Pulmonary artery endothelial cell (primary cell): Measurements from ENCODE around the gene DHH. TPM values are rescaled to one million over a fixed set of nuclear protein-coding genes. Genes with fewer than 3 reads are reported as not detected.
"Not testable (repeated sequence)": the region's sequence is repeated elsewhere in the genome, so short reads cannot be mapped to it uniquely, and the experiment has no call there.

Source experiments
- DNase-seq: peaks from one replicate; pipeline ENCODE4 v3.0.0-alpha.2; 2011; ENCODE audit warnings: low read depth, low spot score
- total RNA-seq: library from RNA; depleted of rRNA; stranded (reverse); fragments of >200 nt; gene quantifications from 2 replicates; pipeline ENCODE4 v1.2.3, GENCODE V29; 2014

Gene DHH
- total RNA-seq, 1 donor from 2014 or later: 5.8 TPM

GRCh38 chr12:49070971-49071370 lies 23.6 kb downstream of the DHH start:
- DNase-seq: no peak

GRCh38 chr12:49069507-49070346 lies 24.9 kb downstream of the DHH start, which contains the start of gene RHEBL1:
TSS of gene RHEBL1 (minus strand) at chr12:49069979. CDS start at chr12:49069785, 194 bp downstream.
- DNase-seq: peak; percentile 88

- DNase-seq: no peak
Measured at GRCh38 chr12:49068879-49069506, 25.6 kb downstream of the DHH start.

GRCh38 chr12:49066120-49066519 lies 28.5 kb downstream of the DHH start:
- DNase-seq: no peak

- no peak for DNase-seq
Measured at GRCh38 chr12:49064767-49065152, 29.8 kb downstream of the DHH start.

GRCh38 chr12:49061916-49062315 lies 32.7 kb downstream of the DHH start:
- DNase-seq: not testable (repeated sequence)

GRCh38 chr12:49061157-49061650 lies 33.4 kb downstream of the DHH start:
- DNase-seq: no peak

DNA sequence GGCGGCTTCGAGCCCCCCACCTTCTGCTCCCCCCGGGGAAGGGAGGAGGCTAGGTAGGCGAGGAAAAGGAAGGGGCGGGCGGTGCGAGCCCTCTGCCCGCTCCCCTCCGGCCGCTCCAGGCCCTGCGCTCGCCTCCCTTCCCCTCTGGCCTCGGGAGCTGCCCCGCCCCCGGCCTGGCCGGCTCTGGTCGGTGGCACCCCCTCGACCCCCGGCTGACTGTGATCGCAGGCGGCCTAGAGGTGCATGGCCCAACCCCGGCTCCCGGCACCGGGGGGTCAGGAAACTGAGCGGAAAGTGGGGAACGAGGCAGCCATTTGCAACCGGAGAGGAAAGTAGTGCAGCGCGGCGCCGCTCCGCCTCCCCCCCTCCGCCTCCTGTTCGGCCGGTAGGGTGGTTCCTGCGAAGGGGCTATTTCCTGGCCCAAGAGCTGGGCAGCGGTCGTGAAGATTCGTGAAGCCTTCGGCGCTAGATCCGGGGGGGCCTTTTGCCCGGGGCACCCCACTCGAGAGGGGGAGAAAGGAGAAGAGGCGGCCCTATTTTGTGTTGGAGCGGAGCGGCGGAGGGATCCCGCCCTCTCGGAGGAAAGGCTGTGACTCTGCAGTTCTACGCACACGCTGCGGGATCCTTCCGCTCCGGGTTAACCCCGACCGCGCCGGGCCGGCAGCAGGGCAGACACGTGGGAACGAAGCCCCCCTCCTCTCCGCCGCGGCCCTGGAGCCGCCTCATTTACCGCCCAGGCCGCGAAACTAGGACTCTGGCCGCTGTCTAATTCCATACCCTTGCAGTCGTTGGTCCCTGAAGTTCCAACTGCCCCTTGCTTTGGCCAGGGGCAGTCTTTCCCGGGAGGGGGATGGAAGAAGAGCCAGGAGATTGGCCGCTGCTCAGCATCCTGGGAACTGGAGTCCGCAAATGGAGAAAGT lies 34.1 kb downstream of the DHH start, which contains the start of gene KMT2D:
Gene KMT2D (minus strand): TSS at position 558 of the 920 bp plus-strand sequence. CDS start 5,470 bp downstream, outside the sequence.
- DNase-seq: peak; percentile 88

- no peak for DNase-seq
Measured at GRCh38 chr12:49059299-49060171, 35.1 kb downstream of the DHH start.

DNA sequence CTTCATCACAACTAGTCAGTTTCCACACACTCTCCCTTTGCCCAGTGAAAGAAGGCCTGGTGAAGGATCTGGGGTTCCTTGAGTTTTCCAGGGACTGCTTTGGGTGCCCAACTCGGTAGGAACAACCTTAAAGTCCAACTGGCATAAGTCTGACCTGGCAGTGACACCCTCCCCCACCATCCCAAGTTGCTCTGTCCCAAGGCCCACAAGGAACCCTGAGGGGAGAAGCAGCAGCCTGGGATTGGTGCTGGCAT lies 35.6 kb downstream of the DHH start:
- no peak for DNase-seq

DNA sequence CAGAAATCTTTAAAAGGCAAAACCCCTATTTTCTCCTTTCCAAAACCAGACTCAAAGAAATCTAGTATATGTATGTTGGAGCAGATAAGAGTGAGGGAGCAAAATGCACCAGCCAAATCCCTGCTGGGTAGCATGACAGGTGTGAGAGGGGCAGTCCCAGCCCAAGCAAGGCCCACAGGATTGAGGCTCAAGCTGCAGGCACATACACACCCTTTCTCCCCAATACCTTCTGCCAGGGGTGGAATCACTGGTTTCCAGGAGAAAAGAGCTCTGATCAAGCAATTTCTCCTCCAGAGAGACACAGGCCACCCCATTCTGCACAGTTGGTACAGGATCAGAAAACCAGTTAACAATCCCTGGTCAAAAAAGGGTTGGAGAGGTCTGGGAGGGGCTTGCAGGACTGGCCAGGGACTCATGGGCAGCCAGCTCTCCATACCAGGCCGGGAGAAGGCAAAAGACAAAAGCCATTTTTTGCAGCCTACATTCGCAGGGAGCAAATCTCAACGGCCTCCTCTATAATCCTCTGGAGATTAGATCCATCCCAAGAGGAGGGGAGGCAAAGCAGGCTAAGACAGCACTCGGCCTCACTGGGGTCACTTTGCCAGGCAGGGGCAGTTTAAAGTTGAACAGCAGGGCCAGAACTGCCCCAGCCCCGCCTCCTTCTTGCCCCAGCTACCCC lies 36.1 kb downstream of the DHH start:
- no peak for DNase-seq

GRCh38 chr12:49057888-49058287 lies 36.7 kb downstream of the DHH start:
- no peak for DNase-seq

DNA sequence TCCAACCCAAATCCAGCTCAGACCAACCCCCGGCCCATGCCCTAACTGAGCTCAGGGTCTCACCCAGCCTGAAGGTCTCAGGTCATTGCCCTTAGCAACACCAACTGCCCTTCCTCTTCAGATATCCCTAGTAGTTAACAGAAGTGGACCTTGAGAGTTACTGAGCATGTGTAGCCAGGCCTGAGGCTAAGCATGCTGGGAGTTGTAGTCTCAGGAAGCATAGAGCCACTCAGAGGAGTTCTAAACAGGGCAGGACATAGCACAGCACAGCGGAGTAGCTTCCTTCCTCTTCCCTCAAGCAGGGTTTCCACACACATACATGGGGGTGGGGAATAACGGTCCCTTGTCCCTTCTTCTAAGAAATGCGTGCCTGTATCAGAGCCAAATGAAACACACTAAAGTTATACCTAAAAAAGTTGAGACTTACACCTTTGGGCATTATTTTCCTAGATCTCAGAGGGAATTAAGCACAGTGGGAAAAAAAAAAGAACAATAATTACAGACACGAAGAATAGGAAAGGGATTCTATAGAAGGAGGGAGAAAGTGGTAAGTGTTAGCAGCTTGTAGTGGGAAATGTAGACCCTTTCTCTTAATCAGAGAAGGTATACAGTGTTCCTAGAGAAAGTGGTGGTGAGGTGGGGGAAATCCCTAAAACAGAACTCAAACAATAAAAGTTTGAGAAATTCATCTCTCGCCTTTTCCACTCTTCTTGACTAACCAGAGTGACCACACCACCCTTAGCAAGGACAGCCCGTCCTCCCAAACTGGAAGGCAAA lies 38.4 kb downstream of the DHH start:
- peak; percentile 64 for DNase-seq

- no peak for DNase-seq
Measured at GRCh38 chr12:49055092-49055491, 39.5 kb downstream of the DHH start.

- DNase-seq: no peak
Measured at GRCh38 chr12:49054524-49054923, 40.1 kb downstream of the DHH start.

DNA sequence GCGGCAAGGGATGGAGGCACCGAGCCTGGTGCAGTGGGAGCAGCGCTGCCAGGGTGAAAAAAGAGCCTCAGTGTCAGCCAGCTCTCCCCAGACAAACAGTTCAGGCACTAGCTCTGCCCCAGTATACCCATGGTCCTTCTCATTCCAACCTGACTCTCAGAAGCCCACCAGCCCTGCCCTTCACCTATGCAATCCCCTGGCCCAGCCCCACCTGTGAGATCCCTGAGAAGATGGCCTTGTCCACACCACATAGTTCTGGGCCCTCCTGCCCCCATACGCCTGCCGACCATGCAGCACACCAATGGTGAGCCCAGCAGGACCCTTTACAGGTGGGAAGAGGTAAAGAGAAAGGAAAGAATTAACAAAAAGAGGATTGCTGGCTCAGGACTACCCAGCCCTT lies 40.5 kb downstream of the DHH start:
- DNase-seq: no peak

- no peak for DNase-seq
Measured at GRCh38 chr12:49052451-49053208, 42.0 kb downstream of the DHH start.

DNA sequence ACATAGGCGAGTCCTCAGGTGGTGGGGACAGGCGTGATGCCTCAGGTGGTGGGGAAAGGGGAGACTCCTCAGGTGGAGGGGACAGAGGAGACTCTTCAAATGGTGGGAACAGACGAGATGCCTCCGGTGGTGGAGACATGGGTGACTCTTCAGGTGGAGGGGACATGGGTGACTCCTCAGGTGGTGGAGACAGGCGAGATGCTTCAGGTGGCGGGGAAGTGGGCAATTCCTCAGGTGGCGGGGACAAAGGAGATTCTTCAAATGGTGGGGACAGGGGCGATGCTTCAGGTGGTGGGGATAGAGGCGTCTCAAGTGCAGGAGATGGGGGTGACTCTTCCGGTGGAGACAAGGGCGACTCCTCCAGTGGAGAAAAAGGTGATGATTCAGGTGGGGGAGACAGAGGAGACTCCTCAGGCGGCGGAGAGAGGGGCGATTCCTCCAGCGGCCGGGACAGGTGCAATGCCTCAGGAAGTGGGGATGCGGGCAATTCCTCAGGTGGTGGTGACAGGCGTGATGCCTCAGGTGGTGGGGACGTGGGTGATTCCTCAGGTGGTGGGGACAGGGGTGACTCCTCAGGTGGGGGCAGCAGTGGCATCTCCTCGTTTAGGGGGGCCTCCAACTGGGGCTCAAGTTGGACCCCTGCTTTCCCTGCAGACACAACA lies 42.7 kb downstream of the DHH start:
- no peak for DNase-seq
